Measurements from ENCODE around the gene TPRN.

TPRN gene

GRCh38 chr9:137170486-137171148, 29.9 kb downstream of the TPRN start:
- DNase-seq, result no peak

GRCh38 chr9:137169896-137170358, 30.6 kb downstream of the TPRN start, which contains the start of gene LRRC26:
TSS of gene LRRC26 (minus strand) at chr9:137170051. CDS start at chr9:137169943, 108 bp downstream.
- no peak for DNase-seq

GRCh38 chr9:137168904-137169856, 31.4 kb downstream of the TPRN start:
- peak; percentile 16 to 46 (median 28) for DNase-seq

DNA sequence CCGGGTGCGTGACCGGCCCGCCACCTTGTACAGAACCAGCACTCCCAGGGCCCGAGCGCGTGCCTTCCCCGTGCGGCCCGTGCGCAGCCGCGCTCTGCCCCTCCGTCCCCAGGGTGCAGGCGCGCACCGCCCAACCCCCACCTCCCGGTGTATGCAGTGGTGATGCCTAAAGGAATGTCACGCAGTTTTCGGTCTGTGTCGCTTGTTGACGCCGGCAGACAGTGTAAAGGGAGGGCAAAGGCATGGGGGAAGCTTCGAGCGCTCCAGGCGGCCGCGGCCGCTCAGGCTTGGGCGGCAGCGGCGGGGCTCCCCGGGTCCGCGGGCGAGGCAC, 32.0 kb downstream of the TPRN start:
- no peak for DNase-seq

GRCh38 chr9:137167747-137168572, 32.6 kb downstream of the TPRN start:
- DNase-seq, result peak in 1 of 3 donors; percentile 46

- DNase-seq, result no peak
Measured at GRCh38 chr9:137167277-137167746, 33.2 kb downstream of the TPRN start.

- no peak for DNase-seq
Measured at GRCh38 chr9:137166380-137167229, 33.9 kb downstream of the TPRN start.

GRCh38 chr9:137165250-137165836, 35.2 kb downstream of the TPRN start:
- DNase-seq, result no peak

DNA sequence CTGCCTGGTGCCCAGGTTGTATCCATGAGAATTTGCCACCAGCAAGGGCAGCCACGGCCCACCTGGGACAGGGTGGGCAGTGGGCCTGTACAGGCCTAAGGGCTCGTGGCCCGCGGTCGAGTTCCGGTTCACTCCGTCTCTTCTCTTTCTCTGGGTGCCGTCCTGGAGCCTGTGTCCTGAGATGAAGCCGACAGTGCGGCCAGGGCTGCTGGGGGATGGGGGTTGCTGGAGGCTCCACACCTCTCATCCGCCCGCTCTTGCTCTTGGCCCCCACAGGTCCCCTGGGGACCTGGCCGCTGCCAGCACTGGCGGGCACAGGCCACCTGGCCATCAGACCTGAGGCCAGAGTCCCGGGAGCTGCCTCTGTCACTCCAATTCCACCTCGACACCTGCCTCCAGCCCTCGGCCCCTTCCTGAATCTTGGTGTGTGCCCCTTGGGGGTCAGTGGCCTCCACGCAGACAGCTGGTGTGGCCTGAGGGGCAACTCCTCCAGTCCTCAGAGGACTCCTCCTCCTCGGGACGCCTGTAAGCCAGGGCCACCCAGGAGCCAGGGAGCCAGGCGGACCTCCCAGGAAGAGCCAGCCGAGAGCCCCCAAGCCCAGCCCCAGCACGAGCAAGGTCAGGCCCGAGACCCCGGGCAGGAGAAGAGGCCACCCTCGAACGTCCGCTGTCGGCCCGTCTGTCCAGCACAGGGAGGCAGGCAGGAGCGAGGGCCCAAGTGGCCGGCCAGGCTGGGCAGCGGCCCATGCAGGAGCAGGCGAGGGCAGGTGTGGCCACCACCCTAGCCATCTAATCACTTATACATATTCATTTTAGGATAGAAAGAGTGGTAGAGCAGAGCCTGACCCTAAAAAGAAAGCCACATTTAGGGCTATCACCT, 35.9 kb downstream of the TPRN start:
- no peak for DNase-seq

GRCh38 chr9:137163805-137164204, 36.7 kb downstream of the TPRN start:
- no peak for DNase-seq

DNA sequence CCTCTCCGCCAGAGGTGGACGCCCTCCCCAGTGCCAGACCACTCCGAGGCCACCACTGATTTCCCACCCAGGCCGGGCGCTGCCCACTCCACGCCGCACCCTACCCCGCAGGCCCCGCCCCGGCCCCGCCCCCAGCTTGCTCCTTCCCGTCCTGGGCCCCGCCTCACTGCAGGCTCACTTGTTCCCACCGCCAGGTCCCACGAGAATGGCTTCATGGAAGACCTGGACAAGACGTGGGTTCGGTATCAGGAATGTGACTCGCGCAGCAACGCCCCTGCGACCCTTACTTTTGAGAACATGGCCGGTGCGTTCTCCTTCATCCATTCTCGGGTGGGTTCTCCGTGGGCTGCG, 37.2 kb downstream of the TPRN start:
- DNase-seq, result peak in 2 of 3 donors; percentile 34 to 41

- peak in 2 of 3 donors; percentile 17 to 25 for DNase-seq
Measured at GRCh38 chr9:137162505-137163364, 37.8 kb downstream of the TPRN start.

- DNase-seq, result no peak
Measured at GRCh38 chr9:137161558-137162486, 38.7 kb downstream of the TPRN start.

GRCh38 chr9:137160716-137161557, 39.6 kb downstream of the TPRN start:
- no peak for DNase-seq

GRCh38 chr9:137160054-137160425, 40.5 kb downstream of the TPRN start:
- no peak for DNase-seq

- no peak for DNase-seq
Measured at GRCh38 chr9:137159105-137160053, 41.2 kb downstream of the TPRN start.
